ENCODE measurements around the gene NLRP14. TPM values are rescaled to one million over a fixed set of nuclear protein-coding genes. Genes with fewer than 3 reads are reported as not detected.

Gene NLRP14
- total and polyA plus RNA-seq, 2 donors (not counting 3 experiments of a cell fraction or from before 2014, with no cell fraction given) = 0.24 to 0.26 TPM

DNA sequence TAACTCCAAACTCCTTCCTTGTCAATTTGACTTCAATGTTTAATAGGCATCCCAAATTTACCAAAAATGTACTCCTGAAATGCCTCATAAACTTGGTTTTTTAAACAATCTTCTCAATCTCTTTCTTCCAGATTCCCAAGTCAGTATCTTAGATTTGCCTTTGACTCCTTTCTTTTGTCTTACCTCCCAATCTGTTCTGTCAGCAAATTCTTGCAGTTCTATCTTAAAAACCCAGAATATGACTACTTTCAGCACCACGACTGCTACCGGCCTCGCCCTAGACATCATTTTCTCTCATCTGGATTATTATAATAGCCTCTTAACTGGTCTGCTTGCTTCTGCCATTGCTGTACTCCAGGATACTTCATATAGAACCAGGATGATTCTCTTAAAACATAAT, 7.9 kb downstream of the NLRP14 start:
- H3K79me2 ChIP-seq (ENCODE audit: control insufficient read depth, insufficient read depth, low read length) = no peaks in the 10 kb centered on the region
- no peaks in the 10 kb centered on the region for H3K36me3 ChIP-seq (ENCODE audit: control insufficient read depth in 2 of 2, extremely low read depth in 1 of 2, insufficient read depth in 2 of 2, low read length in 2 of 2)
- POLR2A ChIA-PET = no interaction called here
- H3K4me2 ChIP-seq (ENCODE audit: insufficient read depth, low read length) = no peak overlapping the region
- H4K20me1 ChIP-seq (replicated peaks; ENCODE audit: control insufficient read depth, extremely low read depth, insufficient read depth, low read length) = no peaks in the 10 kb centered on the region
- intact Hi-C loops (cut with micrococcal nuclease) = no loop called here
- no TSS peak for BruUV-seq (replicated peaks)
- H3K9ac ChIP-seq (replicated peaks; ENCODE audit: extremely low read depth, insufficient read depth, low read length) = no peak overlapping the region
- no peaks in the 10 kb centered on the region for H3K9me1 ChIP-seq (replicated peaks; ENCODE audit: control insufficient read depth, extremely low read depth, insufficient read depth, low read length)
- dilution Hi-C loops (cut with MboI; ENCODE audit: extremely low pct_ligation_motif_present, low sequenced_read_pairs) = no loop called here
- no peaks in the 10 kb centered on the region for H3K9me3 ChIP-seq (replicated peaks; ENCODE audit: control insufficient read depth, insufficient read depth, low read length)
- no peak overlapping the region for H3K27ac ChIP-seq (ENCODE audit: insufficient read depth, low read depth, low read length)
- no peak for DNase-seq (ENCODE audit: low read depth, low spot score)
- H3K4me3 ChIP-seq (replicated peaks in 1 of 3; ENCODE audit: insufficient read depth in 1 of 3, low read depth in 1 of 3, low read length in 3 of 3) = no peak overlapping the region
- no peaks in the 10 kb centered on the region for H3K27me3 ChIP-seq (ENCODE audit: control insufficient read depth in 2 of 2, insufficient read depth in 2 of 2, low read length in 2 of 2)
- no peaks in the 10 kb centered on the region for H3K4me1 ChIP-seq (ENCODE audit: control insufficient read depth, extremely low read depth, insufficient read depth, low read length)
- no peak for FAIRE-seq
- TF ChIP-seq JUN (IDR thresholded peaks at IDR 0.05; ENCODE audit: borderline replicate concordance, insufficient read depth, insufficient read length, low read depth) (no peak), FOS (IDR thresholded peaks at IDR 0.05; ENCODE audit: borderline replicate concordance, insufficient read depth, low read length) (no peak), MYC (IDR thresholded peaks at IDR 0.05; ENCODE audit: low read depth, low read length) (no peak), POLR2AphosphoS5 (IDR thresholded peaks at IDR 0.05; ENCODE audit: insufficient read depth, low read depth, low read length) (no peak), POLR2A (IDR thresholded peaks at IDR 0.05; ENCODE audit: low read depth, low read length) (no peak)
- TF ChIP-seq, protein P1, sequence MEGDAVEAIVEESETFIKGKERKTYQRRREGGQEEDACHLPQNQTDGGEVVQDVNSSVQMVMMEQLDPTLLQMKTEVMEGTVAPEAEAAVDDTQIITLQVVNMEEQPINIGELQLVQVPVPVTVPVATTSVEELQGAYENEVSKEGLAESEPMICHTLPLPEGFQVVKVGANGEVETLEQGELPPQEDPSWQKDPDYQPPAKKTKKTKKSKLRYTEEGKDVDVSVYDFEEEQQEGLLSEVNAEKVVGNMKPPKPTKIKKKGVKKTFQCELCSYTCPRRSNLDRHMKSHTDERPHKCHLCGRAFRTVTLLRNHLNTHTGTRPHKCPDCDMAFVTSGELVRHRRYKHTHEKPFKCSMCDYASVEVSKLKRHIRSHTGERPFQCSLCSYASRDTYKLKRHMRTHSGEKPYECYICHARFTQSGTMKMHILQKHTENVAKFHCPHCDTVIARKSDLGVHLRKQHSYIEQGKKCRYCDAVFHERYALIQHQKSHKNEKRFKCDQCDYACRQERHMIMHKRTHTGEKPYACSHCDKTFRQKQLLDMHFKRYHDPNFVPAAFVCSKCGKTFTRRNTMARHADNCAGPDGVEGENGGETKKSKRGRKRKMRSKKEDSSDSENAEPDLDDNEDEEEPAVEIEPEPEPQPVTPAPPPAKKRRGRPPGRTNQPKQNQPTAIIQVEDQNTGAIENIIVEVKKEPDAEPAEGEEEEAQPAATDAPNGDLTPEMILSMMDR (IDR thresholded peaks at IDR 0.05; ENCODE audit: extremely low read depth in 1 of 2, insufficient read depth in 1 of 2, low read depth in 1 of 2, low read length in 2 of 2) = no peak
- CTCF ChIA-PET = no interaction called here
- no peak overlapping the region for H2AFZ ChIP-seq (ENCODE audit: low read depth, low read length)

DNA sequence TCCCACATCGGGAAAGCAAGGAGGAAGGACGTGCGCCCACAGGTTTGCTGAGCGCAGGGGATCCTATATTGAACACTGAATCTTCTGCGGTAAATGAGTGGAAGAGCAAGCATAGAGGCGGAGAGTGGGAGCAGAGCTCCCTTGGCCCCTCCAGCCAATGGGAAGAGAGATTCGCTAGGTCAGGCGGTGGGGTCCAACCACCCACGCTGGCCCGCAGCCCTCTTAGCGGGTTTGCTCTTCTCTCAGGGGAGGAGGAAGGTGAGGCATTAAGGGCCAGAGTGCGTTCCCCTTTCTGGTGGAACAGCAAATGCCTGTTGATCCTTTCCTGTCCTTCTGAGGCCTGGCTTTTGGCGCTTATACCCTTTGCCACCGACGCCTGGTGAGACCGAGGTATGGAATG, 10.6 kb downstream of the NLRP14 start:
- ChIA-PET CTCF (interaction anchor here (1.1 to 1.5 kb wide), 2 partner anchors 9 to 11 kb away, joined by 3 read pairs; partner anchors contain the start of genes NLRP14 and ZNF214), POLR2A (no interaction called here)
- no TSS peak for BruUV-seq (replicated peaks)
- Histone ChIP-seq H3K9me3 (replicated peaks; ENCODE audit: control insufficient read depth, insufficient read depth, low read length) (no peaks in the 10 kb centered on the region), H4K20me1 (replicated peaks; ENCODE audit: control insufficient read depth, extremely low read depth, insufficient read depth, low read length) (no peaks in the 10 kb centered on the region), H3K27ac (ENCODE audit: insufficient read depth, low read depth, low read length) (no peak overlapping the region), H2AFZ (ENCODE audit: low read depth, low read length) (no peak overlapping the region), H3K4me3 (replicated peaks in 1 of 3; ENCODE audit: insufficient read depth in 1 of 3, low read depth in 1 of 3, low read length in 3 of 3) (no peak overlapping the region), H3K9ac (replicated peaks; ENCODE audit: extremely low read depth, insufficient read depth, low read length) (no peak overlapping the region), H3K4me1 (ENCODE audit: control insufficient read depth, extremely low read depth, insufficient read depth, low read length) (no peaks in the 10 kb centered on the region), H3K36me3 (ENCODE audit: control insufficient read depth in 2 of 2, extremely low read depth in 1 of 2, insufficient read depth in 2 of 2, low read length in 2 of 2) (no peaks in the 10 kb centered on the region), H3K9me1 (replicated peaks; ENCODE audit: control insufficient read depth, extremely low read depth, insufficient read depth, low read length) (no peaks in the 10 kb centered on the region), H3K4me2 (ENCODE audit: insufficient read depth, low read length) (no peak overlapping the region), H3K79me2 (ENCODE audit: control insufficient read depth, insufficient read depth, low read length) (no peaks in the 10 kb centered on the region), H3K27me3 (ENCODE audit: control insufficient read depth in 2 of 2, insufficient read depth in 2 of 2, low read length in 2 of 2) (no peaks in the 10 kb centered on the region)
- dilution Hi-C loops (cut with MboI; ENCODE audit: extremely low pct_ligation_motif_present, low sequenced_read_pairs) (no loop called here), intact Hi-C loops (cut with micrococcal nuclease) (no loop called here)
- TF ChIP-seq FOS (IDR thresholded peaks at IDR 0.05; ENCODE audit: borderline replicate concordance, insufficient read depth, low read length) (no peak), JUN (IDR thresholded peaks at IDR 0.05; ENCODE audit: borderline replicate concordance, insufficient read depth, insufficient read length, low read depth) (no peak), POLR2AphosphoS5 (IDR thresholded peaks at IDR 0.05; ENCODE audit: insufficient read depth, low read depth, low read length) (no peak), EZH2 (IDR thresholded peaks at IDR 0.05; ENCODE audit: borderline replicate concordance, low read depth, low read length, severe bottlenecking) (no peak), MYC (IDR thresholded peaks at IDR 0.05; ENCODE audit: low read depth, low read length) (no peak), POLR2A (IDR thresholded peaks at IDR 0.05; ENCODE audit: low read depth, low read length) (no peak), GATA2 (IDR thresholded peaks at IDR 0.05; ENCODE audit: insufficient read depth, insufficient read length, low read depth, low read length) (no peak)
- TF ChIP-seq, protein P2, sequence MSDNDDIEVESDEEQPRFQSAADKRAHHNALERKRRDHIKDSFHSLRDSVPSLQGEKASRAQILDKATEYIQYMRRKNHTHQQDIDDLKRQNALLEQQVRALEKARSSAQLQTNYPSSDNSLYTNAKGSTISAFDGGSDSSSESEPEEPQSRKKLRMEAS (IDR thresholded peaks at IDR 0.05; ENCODE audit: insufficient read depth, insufficient read length) = no peak
- TF ChIP-seq, protein P1 (IDR thresholded peaks at IDR 0.05; ENCODE audit: extremely low read depth in 1 of 2, insufficient read depth in 1 of 2, low read depth in 1 of 2, low read length in 2 of 2) = no peak
- FAIRE-seq (no peak), DNase-seq (ENCODE audit: low read depth, low spot score) (no peak)
